Measurements from ENCODE around the gene DDX11. TPM values are rescaled to one million over a fixed set of nuclear protein-coding genes. Genes with fewer than 3 reads are reported as not detected.
"Not testable (repeated sequence)": the region's sequence is repeated elsewhere in the genome, so short reads cannot be mapped to it uniquely, and the experiment has no call there.

DDX11 gene
- total RNA-seq, 1 experiment from 2014 or later, result 136 TPM

- Histone ChIP-seq H3K9ac (ENCODE audit: low read length) (no peak overlapping the region), H3K4me2 (ENCODE audit: low read length) (no peak overlapping the region), H3K9me3 (ENCODE audit: control insufficient read depth in 1 of 2, insufficient read depth in 1 of 2, low read depth in 1 of 2, low read length in 2 of 2) (no peaks in the 10 kb centered on the region), H3K27ac (ENCODE audit: low read depth, low read length) (no peak overlapping the region), H3K4me3 (replicated peaks in 1 of 2; ENCODE audit: low read depth in 1 of 2, low read length in 2 of 2) (no peak overlapping the region), H2AFZ (ENCODE audit: low read depth, low read length, poor library complexity, severe bottlenecking) (no peak overlapping the region), H3K36me3 (ENCODE audit: control insufficient read depth in 1 of 2, insufficient read depth in 2 of 2, low read length in 2 of 2) (no peaks in the 10 kb centered on the region), H4K20me1 (ENCODE audit: insufficient read depth) (no peaks in the 10 kb centered on the region), H3K4me1 (ENCODE audit: control insufficient read depth in 1 of 2, insufficient read depth in 2 of 2, low read length in 2 of 2) (peaks cover 9 to 18% of the 10 kb centered on the region in 2 experiments; a peak in 3 of 4 replicates), H3K79me2 (ENCODE audit: insufficient read depth, low read length) (no peaks in the 10 kb centered on the region), H3K9me2 (ENCODE audit: insufficient read depth) (no peaks in the 10 kb centered on the region), H3K27me3 (ENCODE audit: insufficient read depth, low read length) (no peaks in the 10 kb centered on the region)
- no TSS peak for BruUV-seq (replicated peaks)
- CTCF ChIA-PET, result interaction anchor here (0.7 kb wide), 1 partner anchor 396 kb away, joined by 3 read pairs; no protein-coding TSS in a partner anchor
- RAD21 ChIA-PET (ENCODE audit: low non-redundant PET in 1 of 2, low total read pairs in 2 of 2, uncharacterized antibody in 2 of 2, unreplicated experiment in 2 of 2), result no interaction called here
- POLR2A ChIA-PET, result no interaction called here
- intact Hi-C loops (cut with micrococcal nuclease), result no loop called here
- ATAC-seq (no peak), DNase-seq (ENCODE audit: low read depth, low spot score) (no peak)
- no peak for TF ChIP-seq TCF7L2 (IDR thresholded peaks at IDR 0.05; ENCODE audit: borderline replicate concordance, extremely low read depth, insufficient read depth, insufficient read length)
- TF ChIP-seq REST (IDR thresholded peaks at IDR 0.05; ENCODE audit: low read depth), result no peak
Observed at GRCh38 chr12:31122481-31122880, 48.8 kb downstream of the DDX11 start.

GRCh38 chr12:31124158-31124557 is 50.5 kb downstream of the DDX11 start:
- H3K9me2 ChIP-seq (ENCODE audit: insufficient read depth); H3K36me3 ChIP-seq (ENCODE audit: control insufficient read depth in 1 of 2, insufficient read depth in 2 of 2, low read length in 2 of 2); ATAC-seq; intact Hi-C loops (cut with micrococcal nuclease); H4K20me1 ChIP-seq (ENCODE audit: insufficient read depth); H2AFZ ChIP-seq (ENCODE audit: low read depth, low read length, poor library complexity, severe bottlenecking); H3K4me2 ChIP-seq (ENCODE audit: low read length); H3K79me2 ChIP-seq (ENCODE audit: insufficient read depth, low read length); POLR2A ChIA-PET; BruUV-seq (replicated peaks); H3K9ac ChIP-seq (ENCODE audit: low read length); H3K27me3 ChIP-seq (ENCODE audit: insufficient read depth, low read length); CTCF ChIA-PET; H3K9me3 ChIP-seq (ENCODE audit: control insufficient read depth in 1 of 2, insufficient read depth in 1 of 2, low read depth in 1 of 2, low read length in 2 of 2); H3K4me1 ChIP-seq (ENCODE audit: control insufficient read depth in 1 of 2, insufficient read depth in 2 of 2, low read length in 2 of 2); DNase-seq (ENCODE audit: low read depth, low spot score); RAD21 ChIA-PET (ENCODE audit: low non-redundant PET in 1 of 2, low total read pairs in 2 of 2, uncharacterized antibody in 2 of 2, unreplicated experiment in 2 of 2); H3K4me3 ChIP-seq (replicated peaks in 1 of 2; ENCODE audit: low read depth in 1 of 2, low read length in 2 of 2); H3K27ac ChIP-seq (ENCODE audit: low read depth, low read length): not testable (repeated sequence)

GRCh38 chr12:31125171-31125570 is 51.5 kb downstream of the DDX11 start:
- H3K27me3 ChIP-seq (ENCODE audit: insufficient read depth, low read length); H3K79me2 ChIP-seq (ENCODE audit: insufficient read depth, low read length); BruUV-seq (replicated peaks); H3K9me3 ChIP-seq (ENCODE audit: control insufficient read depth in 1 of 2, insufficient read depth in 1 of 2, low read depth in 1 of 2, low read length in 2 of 2); H3K4me1 ChIP-seq (ENCODE audit: control insufficient read depth in 1 of 2, insufficient read depth in 2 of 2, low read length in 2 of 2); H2AFZ ChIP-seq (ENCODE audit: low read depth, low read length, poor library complexity, severe bottlenecking); POLR2A ChIA-PET; H3K4me2 ChIP-seq (ENCODE audit: low read length); H3K9ac ChIP-seq (ENCODE audit: low read length); RAD21 ChIA-PET (ENCODE audit: low non-redundant PET in 1 of 2, low total read pairs in 2 of 2, uncharacterized antibody in 2 of 2, unreplicated experiment in 2 of 2); ATAC-seq; DNase-seq (ENCODE audit: low read depth, low spot score); H3K9me2 ChIP-seq (ENCODE audit: insufficient read depth); H3K27ac ChIP-seq (ENCODE audit: low read depth, low read length); H3K36me3 ChIP-seq (ENCODE audit: control insufficient read depth in 1 of 2, insufficient read depth in 2 of 2, low read length in 2 of 2); H3K4me3 ChIP-seq (replicated peaks in 1 of 2; ENCODE audit: low read depth in 1 of 2, low read length in 2 of 2); CTCF ChIA-PET; H4K20me1 ChIP-seq (ENCODE audit: insufficient read depth); intact Hi-C loops (cut with micrococcal nuclease): not testable (repeated sequence)

- H2AFZ ChIP-seq (ENCODE audit: low read depth, low read length, poor library complexity, severe bottlenecking); H3K27me3 ChIP-seq (ENCODE audit: insufficient read depth, low read length); DNase-seq (ENCODE audit: low read depth, low spot score); H3K36me3 ChIP-seq (ENCODE audit: control insufficient read depth in 1 of 2, insufficient read depth in 2 of 2, low read length in 2 of 2); BruUV-seq (replicated peaks); H3K79me2 ChIP-seq (ENCODE audit: insufficient read depth, low read length); H3K4me1 ChIP-seq (ENCODE audit: control insufficient read depth in 1 of 2, insufficient read depth in 2 of 2, low read length in 2 of 2); H3K9ac ChIP-seq (ENCODE audit: low read length); H3K4me3 ChIP-seq (replicated peaks in 1 of 2; ENCODE audit: low read depth in 1 of 2, low read length in 2 of 2); H4K20me1 ChIP-seq (ENCODE audit: insufficient read depth); H3K4me2 ChIP-seq (ENCODE audit: low read length); ATAC-seq; H3K27ac ChIP-seq (ENCODE audit: low read depth, low read length); H3K9me3 ChIP-seq (ENCODE audit: control insufficient read depth in 1 of 2, insufficient read depth in 1 of 2, low read depth in 1 of 2, low read length in 2 of 2); POLR2A ChIA-PET; intact Hi-C loops (cut with micrococcal nuclease); RAD21 ChIA-PET (ENCODE audit: low non-redundant PET in 1 of 2, low total read pairs in 2 of 2, uncharacterized antibody in 2 of 2, unreplicated experiment in 2 of 2); CTCF ChIA-PET; H3K9me2 ChIP-seq (ENCODE audit: insufficient read depth): not testable (repeated sequence)
Observed at GRCh38 chr12:31127209-31127848, 53.7 kb downstream of the DDX11 start.
